MM.1S (cell line): ENCODE measurements around the gene ANHX.

Source experiments
- DNase-seq: peaks from one replicate; pipeline ENCODE4 v3.0.0-alpha.2; 2015
- H2AFZ ChIP-seq: fragments of 300-600 bp; sonication (generic); 2 replicates; pipeline ENCODE4 v1.6.0; 2016; ENCODE audit warnings: antibody characterized with exemption, low read length
- H3F3A ChIP-seq: fragments of 300-600 bp; sonication (generic); 2 replicates; pipeline ENCODE4 v1.6.1; 2016; ENCODE audit warnings: mild to moderate bottlenecking, antibody characterized with exemption, low read length, moderate library complexity, mixed read lengths; ENCODE audit not compliant: insufficient read depth
- H3K27ac ChIP-seq: fragments of 300-600 bp; sonication (generic); 2 replicates; pipeline ENCODE4 v1.5.1; 2016; ENCODE audit warnings: mild to moderate bottlenecking, low read length
- H3K27me3 ChIP-seq: fragments of 300-600 bp; sonication (generic); replicated peaks from 2 replicates; pipeline ENCODE4 v1.6.0; 2016; ENCODE audit warnings: low read length; ENCODE audit not compliant: insufficient read depth
- H3K36me3 ChIP-seq: fragments of 300-600 bp; sonication (generic); replicated peaks from 2 replicates; pipeline ENCODE4 v1.6.1; 2016; ENCODE audit warnings: mild to moderate bottlenecking, low read length, mixed read lengths; ENCODE audit not compliant: insufficient read depth
- H3K4me1 ChIP-seq: fragments of 300-600 bp; sonication (generic); 2 replicates; pipeline ENCODE4 v1.6.1; 2016; ENCODE audit warnings: low read length, mixed read lengths
- H3K4me2 ChIP-seq: fragments of 300-600 bp; sonication (generic); 2 replicates; pipeline ENCODE4 v1.6.0; 2016; ENCODE audit warnings: low read depth, low read length
- H3K4me3 ChIP-seq: fragments of 300-600 bp; sonication (generic); 2 replicates; pipeline ENCODE4 v1.5.1; 2016; ENCODE audit warnings: low read length, mixed read lengths
- H3K79me2 ChIP-seq: fragments of 300-600 bp; sonication (generic); 2 replicates; pipeline ENCODE4 v1.6.1; 2016; ENCODE audit warnings: mixed run types, low read length, mixed read lengths
- H3K9ac ChIP-seq: fragments of 300-600 bp; sonication (generic); 2 replicates; pipeline ENCODE4 v1.6.1; 2016; ENCODE audit warnings: low read length, mixed read lengths
- H3K9me2 ChIP-seq: fragments of 300-600 bp; sonication (generic); replicated peaks from 2 replicates; pipeline ENCODE4 v1.6.1; 2016; ENCODE audit warnings: mild to moderate bottlenecking, low read length, mixed read lengths; ENCODE audit not compliant: insufficient read depth
- H3K9me3 ChIP-seq: fragments of 300-600 bp; sonication (generic); replicated peaks from 2 replicates; pipeline ENCODE4 v1.6.1; 2016; ENCODE audit warnings: mild to moderate bottlenecking, low read length, mixed read lengths; ENCODE audit not compliant: insufficient read depth
- H4K20me1 ChIP-seq: fragments of 300-600 bp; sonication (generic); 2 replicates; pipeline ENCODE4 v1.6.1; 2016; ENCODE audit warnings: mild to moderate bottlenecking, low read length, moderate library complexity, mixed read lengths; ENCODE audit not compliant: insufficient read depth
- CTCF ChIP-seq: fragments of 300-600 bp; sonication (generic); IDR thresholded peaks from 2 replicates; pipeline ENCODE4 v1.5.1; 2016; ENCODE audit warnings: antibody characterized with exemption, low read length, mixed read lengths
- EZH2 ChIP-seq: fragments of 300-600 bp; sonication (generic); optimal IDR thresholded peaks from 2 replicates; pipeline ENCODE3; 2017; ENCODE audit warnings: low read depth, mild to moderate bottlenecking, antibody characterized with exemption, low read length, mixed read lengths
- EZH2phosphoT487 ChIP-seq: fragments of 300-600 bp; sonication (generic); IDR thresholded peaks from 2 replicates; pipeline ENCODE4 v1.6.1; 2018; ENCODE audit warnings: antibody characterized with exemption, low read length

The ANHX gene

GRCh38 chr12:133233993-133234564, 1.6 kb downstream of the ANHX start:
- H3K4me2 ChIP-seq = no peak overlapping the region
- no peaks in the 10 kb centered on the region for H3K4me1 ChIP-seq
- no peak overlapping the region for H2AFZ ChIP-seq
- no peak overlapping the region for H3K27ac ChIP-seq
- DNase-seq = no peak
- no peak overlapping the region for H3K4me3 ChIP-seq
- H3K27me3 ChIP-seq = no peaks in the 10 kb centered on the region
- no peaks in the 10 kb centered on the region for H3K36me3 ChIP-seq
- no peaks in the 10 kb centered on the region for H3K9me3 ChIP-seq
- H3K79me2 ChIP-seq = no peaks in the 10 kb centered on the region
- no peak for TF ChIP-seq CTCF
- no peak for TF ChIP-seq EZH2phosphoT487
- TF ChIP-seq EZH2 = no peak
- no peaks in the 10 kb centered on the region for H4K20me1 ChIP-seq
- no peaks in the 10 kb centered on the region for H3F3A ChIP-seq
- no peaks in the 10 kb centered on the region for H3K9me2 ChIP-seq
- no peak overlapping the region for H3K9ac ChIP-seq

GRCh38 chr12:133233006-133233405, 2.7 kb downstream of the ANHX start:
- Histone ChIP-seq H4K20me1 (no peaks in the 10 kb centered on the region), H2AFZ (no peak overlapping the region), H3K9me2 (no peaks in the 10 kb centered on the region), H3K4me1 (no peaks in the 10 kb centered on the region), H3K27me3 (no peaks in the 10 kb centered on the region), H3K4me3 (no peak overlapping the region), H3K4me2 (no peak overlapping the region), H3K9me3 (no peaks in the 10 kb centered on the region), H3K36me3 (no peaks in the 10 kb centered on the region), H3K27ac (no peak overlapping the region), H3F3A (no peaks in the 10 kb centered on the region), H3K9ac (no peak overlapping the region), H3K79me2 (no peaks in the 10 kb centered on the region)
- TF ChIP-seq EZH2phosphoT487 (no peak), EZH2 (no peak), CTCF (no peak)
- no peak for DNase-seq

GRCh38 chr12:133231001-133231400, 4.7 kb downstream of the ANHX start:
- Histone ChIP-seq H3K4me1 (no peaks in the 10 kb centered on the region), H3K79me2 (no peaks in the 10 kb centered on the region), H3K27me3 (no peaks in the 10 kb centered on the region), H3K4me2 (no peak overlapping the region), H3K27ac (no peak overlapping the region), H3K9me2 (no peaks in the 10 kb centered on the region), H3F3A (no peaks in the 10 kb centered on the region), H3K4me3 (no peak overlapping the region), H3K9ac (no peak overlapping the region), H2AFZ (no peak overlapping the region), H3K36me3 (no peaks in the 10 kb centered on the region), H4K20me1 (no peaks in the 10 kb centered on the region), H3K9me3 (no peaks in the 10 kb centered on the region)
- no peak for DNase-seq
- TF ChIP-seq EZH2phosphoT487 = no peak
- TF ChIP-seq EZH2 = no peak
- TF ChIP-seq CTCF = no peak
